ENCODE measurements around the gene PLCB4. TPM values are rescaled to one million over a fixed set of nuclear protein-coding genes. Genes with fewer than 3 reads are reported as not detected.

PLCB4 gene
- total RNA-seq, 4 donors from 2014 or later: 20.6 to 45.9 (median 34.2) TPM

GRCh38 chr20:9475456-9475855 lies 406.6 kb downstream of the PLCB4 start:
- Histone ChIP-seq H3K9me3 (no peaks in the 10 kb centered on the region), H3K4me1 (no peaks in the 10 kb centered on the region), H3K27ac (no peak overlapping the region), H3K27me3 (no peaks in the 10 kb centered on the region), H3K4me3 (no peak overlapping the region), H3K36me3 (no peaks in the 10 kb centered on the region)
- in situ Hi-C loops (cut with MboI; ENCODE audit: low pct_ligation_motif_present in 1 of 4, low pct_unique_long_range_greater_than_20kb in 1 of 4, low sequenced_read_pairs in 3 of 4): no loop called here
- no peak for TF ChIP-seq CTCF (IDR thresholded peaks at IDR 0.05)
- TF ChIP-seq POLR2A (IDR thresholded peaks at IDR 0.05): no peak
- TF ChIP-seq POLR2AphosphoS5 (IDR thresholded peaks at IDR 0.05): no peak
- no peak for TF ChIP-seq EP300 (IDR thresholded peaks at IDR 0.05; ENCODE audit: low read depth)
- no peak for DNase-seq
- intact Hi-C loops (cut with DNase I; ENCODE audit: low total_unique reads): no loop called here

GRCh38 chr20:9476174-9476573 lies 407.3 kb downstream of the PLCB4 start:
- intact Hi-C loops (cut with DNase I; ENCODE audit: low total_unique reads): no loop called here
- TF ChIP-seq CTCF (IDR thresholded peaks at IDR 0.05): no peak
- Histone ChIP-seq H3K36me3 (no peaks in the 10 kb centered on the region), H3K27me3 (no peaks in the 10 kb centered on the region), H3K27ac (no peak overlapping the region), H3K9me3 (no peaks in the 10 kb centered on the region), H3K4me3 (no peak overlapping the region), H3K4me1 (no peaks in the 10 kb centered on the region)
- no peak for DNase-seq
- WGBS, 2 donors (ENCODE audit: low coverage in 1 of 2): 66 to 79% methylated on average over 3 to 4 of the region's 4 CpGs
- in situ Hi-C loops (cut with MboI; ENCODE audit: low pct_ligation_motif_present in 1 of 4, low pct_unique_long_range_greater_than_20kb in 1 of 4, low sequenced_read_pairs in 3 of 4): no loop called here

GRCh38 chr20:9476637-9477036 lies 407.8 kb downstream of the PLCB4 start:
- TF ChIP-seq POLR2AphosphoS5 (IDR thresholded peaks at IDR 0.05) (no peak), CTCF (IDR thresholded peaks at IDR 0.05) (no peak), POLR2A (IDR thresholded peaks at IDR 0.05) (no peak)
- no peaks in the 10 kb centered on the region for H3K9me3 ChIP-seq
- no peak overlapping the region for H3K27ac ChIP-seq
- in situ Hi-C loops (cut with MboI; ENCODE audit: low pct_ligation_motif_present in 1 of 4, low pct_unique_long_range_greater_than_20kb in 1 of 4, low sequenced_read_pairs in 3 of 4): no loop called here
- no peak for DNase-seq
- H3K27me3 ChIP-seq: no peaks in the 10 kb centered on the region
- H3K36me3 ChIP-seq: no peaks in the 10 kb centered on the region
- intact Hi-C loops (cut with DNase I; ENCODE audit: low total_unique reads): no loop called here
- H3K4me1 ChIP-seq: no peaks in the 10 kb centered on the region
- 88 to 90% methylated on average over 7 of the region's 7 CpGs for WGBS, 2 donors (ENCODE audit: low coverage in 1 of 2)
- H3K4me3 ChIP-seq: no peak overlapping the region

GRCh38 chr20:9478771-9479170 lies 409.9 kb downstream of the PLCB4 start:
- Histone ChIP-seq H3K27me3 (no peaks in the 10 kb centered on the region), H3K4me3 (no peak overlapping the region), H3K36me3 (no peaks in the 10 kb centered on the region), H3K27ac (no peak overlapping the region), H3K9me3 (no peaks in the 10 kb centered on the region), H3K4me1 (no peaks in the 10 kb centered on the region)
- TF ChIP-seq EP300 (IDR thresholded peaks at IDR 0.05; ENCODE audit: low read depth) (no peak), CTCF (IDR thresholded peaks at IDR 0.05) (no peak), POLR2AphosphoS5 (IDR thresholded peaks at IDR 0.05) (no peak), POLR2A (IDR thresholded peaks at IDR 0.05) (no peak)
- 70 to 94% methylated on average over 4 of the region's 4 CpGs for WGBS, 2 donors (ENCODE audit: low coverage in 1 of 2)
- in situ Hi-C loops (cut with MboI; ENCODE audit: low pct_ligation_motif_present in 1 of 4, low pct_unique_long_range_greater_than_20kb in 1 of 4, low sequenced_read_pairs in 3 of 4) (no loop called here), intact Hi-C loops (cut with DNase I; ENCODE audit: low total_unique reads) (no loop called here)
- no peak for DNase-seq

All from transverse colon (tissue), 4 donors.